MM.1S (cell line): ENCODE measurements around the gene SPATA25.

Experiments used
- DNase-seq: peaks from one replicate; pipeline ENCODE4 v3.0.0-alpha.2; 2015
- H2AFZ ChIP-seq: fragments of 300-600 bp; sonication (generic); 2 replicates; pipeline ENCODE4 v1.6.0; 2016; ENCODE audit warnings: antibody characterized with exemption, low read length
- H3F3A ChIP-seq: fragments of 300-600 bp; sonication (generic); 2 replicates; pipeline ENCODE4 v1.6.1; 2016; ENCODE audit warnings: mild to moderate bottlenecking, antibody characterized with exemption, low read length, moderate library complexity, mixed read lengths; ENCODE audit not compliant: insufficient read depth
- H3K27ac ChIP-seq: fragments of 300-600 bp; sonication (generic); 2 replicates; pipeline ENCODE4 v1.5.1; 2016; ENCODE audit warnings: mild to moderate bottlenecking, low read length
- H3K27me3 ChIP-seq: fragments of 300-600 bp; sonication (generic); replicated peaks from 2 replicates; pipeline ENCODE4 v1.6.0; 2016; ENCODE audit warnings: low read length; ENCODE audit not compliant: insufficient read depth
- H3K36me3 ChIP-seq: fragments of 300-600 bp; sonication (generic); replicated peaks from 2 replicates; pipeline ENCODE4 v1.6.1; 2016; ENCODE audit warnings: mild to moderate bottlenecking, low read length, mixed read lengths; ENCODE audit not compliant: insufficient read depth
- H3K4me1 ChIP-seq: fragments of 300-600 bp; sonication (generic); 2 replicates; pipeline ENCODE4 v1.6.1; 2016; ENCODE audit warnings: low read length, mixed read lengths
- H3K4me2 ChIP-seq: fragments of 300-600 bp; sonication (generic); 2 replicates; pipeline ENCODE4 v1.6.0; 2016; ENCODE audit warnings: low read depth, low read length
- H3K4me3 ChIP-seq: fragments of 300-600 bp; sonication (generic); 2 replicates; pipeline ENCODE4 v1.5.1; 2016; ENCODE audit warnings: low read length, mixed read lengths
- H3K79me2 ChIP-seq: fragments of 300-600 bp; sonication (generic); 2 replicates; pipeline ENCODE4 v1.6.1; 2016; ENCODE audit warnings: mixed run types, low read length, mixed read lengths
- H3K9ac ChIP-seq: fragments of 300-600 bp; sonication (generic); 2 replicates; pipeline ENCODE4 v1.6.1; 2016; ENCODE audit warnings: low read length, mixed read lengths
- H3K9me2 ChIP-seq: fragments of 300-600 bp; sonication (generic); replicated peaks from 2 replicates; pipeline ENCODE4 v1.6.1; 2016; ENCODE audit warnings: mild to moderate bottlenecking, low read length, mixed read lengths; ENCODE audit not compliant: insufficient read depth
- H3K9me3 ChIP-seq: fragments of 300-600 bp; sonication (generic); replicated peaks from 2 replicates; pipeline ENCODE4 v1.6.1; 2016; ENCODE audit warnings: mild to moderate bottlenecking, low read length, mixed read lengths; ENCODE audit not compliant: insufficient read depth
- H4K20me1 ChIP-seq: fragments of 300-600 bp; sonication (generic); 2 replicates; pipeline ENCODE4 v1.6.1; 2016; ENCODE audit warnings: mild to moderate bottlenecking, low read length, moderate library complexity, mixed read lengths; ENCODE audit not compliant: insufficient read depth
- CTCF ChIP-seq: fragments of 300-600 bp; sonication (generic); IDR thresholded peaks from 2 replicates; pipeline ENCODE4 v1.5.1; 2016; ENCODE audit warnings: antibody characterized with exemption, low read length, mixed read lengths
- EZH2 ChIP-seq: fragments of 300-600 bp; sonication (generic); optimal IDR thresholded peaks from 2 replicates; pipeline ENCODE3; 2017; ENCODE audit warnings: low read depth, mild to moderate bottlenecking, antibody characterized with exemption, low read length, mixed read lengths
- EZH2phosphoT487 ChIP-seq: fragments of 300-600 bp; sonication (generic); IDR thresholded peaks from 2 replicates; pipeline ENCODE4 v1.6.1; 2018; ENCODE audit warnings: antibody characterized with exemption, low read length

Gene SPATA25

GRCh38 chr20:45848421-45848820 is 39.0 kb downstream of the SPATA25 start:
- H3K4me3 ChIP-seq: no peak overlapping the region
- H3K4me1 ChIP-seq: no peaks in the 10 kb centered on the region
- no peaks in the 10 kb centered on the region for H3K27me3 ChIP-seq
- TF ChIP-seq EZH2phosphoT487 (no peak), EZH2 (no peak), CTCF (no peak)
- H3K9me2 ChIP-seq: no peaks in the 10 kb centered on the region
- H2AFZ ChIP-seq: no peak overlapping the region
- H3K9ac ChIP-seq: no peak overlapping the region
- no peak overlapping the region for H3K27ac ChIP-seq
- H3K79me2 ChIP-seq: no peaks in the 10 kb centered on the region
- no peaks in the 10 kb centered on the region for H3K9me3 ChIP-seq
- DNase-seq: no peak
- no peaks in the 10 kb centered on the region for H3F3A ChIP-seq
- H4K20me1 ChIP-seq: no peaks in the 10 kb centered on the region
- no peak overlapping the region for H3K4me2 ChIP-seq
- no peaks in the 10 kb centered on the region for H3K36me3 ChIP-seq

GRCh38 chr20:45845452-45845851 is 42.0 kb downstream of the SPATA25 start:
- no peaks in the 10 kb centered on the region for H3K36me3 ChIP-seq
- no peak for DNase-seq
- H3K4me1 ChIP-seq: no peaks in the 10 kb centered on the region
- no peaks in the 10 kb centered on the region for H3K27me3 ChIP-seq
- H3K27ac ChIP-seq: no peak overlapping the region
- no peaks in the 10 kb centered on the region for H3F3A ChIP-seq
- H3K4me2 ChIP-seq: no peak overlapping the region
- no peak for TF ChIP-seq EZH2
- TF ChIP-seq EZH2phosphoT487: no peak
- TF ChIP-seq CTCF: no peak
- H3K79me2 ChIP-seq: no peaks in the 10 kb centered on the region
- no peaks in the 10 kb centered on the region for H3K9me3 ChIP-seq
- H2AFZ ChIP-seq: no peak overlapping the region
- no peaks in the 10 kb centered on the region for H3K9me2 ChIP-seq
- no peaks in the 10 kb centered on the region for H4K20me1 ChIP-seq
- no peak overlapping the region for H3K9ac ChIP-seq
- no peak overlapping the region for H3K4me3 ChIP-seq

GRCh38 chr20:45843506-45843905 is 43.9 kb downstream of the SPATA25 start:
- TF ChIP-seq EZH2: no peak
- TF ChIP-seq EZH2phosphoT487: no peak
- no peak for TF ChIP-seq CTCF
- H3K79me2 ChIP-seq: no peaks in the 10 kb centered on the region
- no peaks in the 10 kb centered on the region for H3K9me3 ChIP-seq
- H3K9me2 ChIP-seq: no peaks in the 10 kb centered on the region
- H3K4me1 ChIP-seq: no peaks in the 10 kb centered on the region
- H3F3A ChIP-seq: no peaks in the 10 kb centered on the region
- no peaks in the 10 kb centered on the region for H4K20me1 ChIP-seq
- H2AFZ ChIP-seq: no peak overlapping the region
- no peak for DNase-seq
- no peak overlapping the region for H3K9ac ChIP-seq
- H3K4me3 ChIP-seq: no peak overlapping the region
- H3K27me3 ChIP-seq: no peaks in the 10 kb centered on the region
- H3K27ac ChIP-seq: no peak overlapping the region
- H3K36me3 ChIP-seq: no peaks in the 10 kb centered on the region
- H3K4me2 ChIP-seq: no peak overlapping the region
